T-helper 1 cell (primary cell): ENCODE results near the gene AKIRIN2.

Experiments
- DNase-seq, 5 donors: peaks; one replicate each; pipeline ENCODE4 v3.0.0-alpha.2; 2012 to 2020

The AKIRIN2 gene

DNA sequence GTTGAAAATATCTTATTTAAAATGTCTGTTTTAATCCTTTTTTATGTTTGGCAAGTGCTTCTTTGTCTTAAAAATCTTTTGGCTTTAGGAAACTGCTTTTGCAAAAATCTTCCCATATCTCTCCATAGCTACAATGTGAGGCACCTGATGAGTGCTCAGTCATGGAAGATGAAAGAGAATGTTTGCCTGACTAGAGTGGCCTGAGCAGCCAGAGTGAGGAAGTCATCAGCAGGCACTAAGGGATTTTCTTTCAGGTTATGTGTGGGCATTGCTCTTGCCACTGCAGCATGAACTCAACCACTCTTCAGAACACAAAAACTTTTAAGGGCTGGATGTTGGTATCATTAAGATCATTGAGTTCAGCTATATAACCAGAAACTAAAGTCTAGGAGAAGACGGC lies 47.9 kb downstream of the AKIRIN2 start:
- no peak for DNase-seq

DNA sequence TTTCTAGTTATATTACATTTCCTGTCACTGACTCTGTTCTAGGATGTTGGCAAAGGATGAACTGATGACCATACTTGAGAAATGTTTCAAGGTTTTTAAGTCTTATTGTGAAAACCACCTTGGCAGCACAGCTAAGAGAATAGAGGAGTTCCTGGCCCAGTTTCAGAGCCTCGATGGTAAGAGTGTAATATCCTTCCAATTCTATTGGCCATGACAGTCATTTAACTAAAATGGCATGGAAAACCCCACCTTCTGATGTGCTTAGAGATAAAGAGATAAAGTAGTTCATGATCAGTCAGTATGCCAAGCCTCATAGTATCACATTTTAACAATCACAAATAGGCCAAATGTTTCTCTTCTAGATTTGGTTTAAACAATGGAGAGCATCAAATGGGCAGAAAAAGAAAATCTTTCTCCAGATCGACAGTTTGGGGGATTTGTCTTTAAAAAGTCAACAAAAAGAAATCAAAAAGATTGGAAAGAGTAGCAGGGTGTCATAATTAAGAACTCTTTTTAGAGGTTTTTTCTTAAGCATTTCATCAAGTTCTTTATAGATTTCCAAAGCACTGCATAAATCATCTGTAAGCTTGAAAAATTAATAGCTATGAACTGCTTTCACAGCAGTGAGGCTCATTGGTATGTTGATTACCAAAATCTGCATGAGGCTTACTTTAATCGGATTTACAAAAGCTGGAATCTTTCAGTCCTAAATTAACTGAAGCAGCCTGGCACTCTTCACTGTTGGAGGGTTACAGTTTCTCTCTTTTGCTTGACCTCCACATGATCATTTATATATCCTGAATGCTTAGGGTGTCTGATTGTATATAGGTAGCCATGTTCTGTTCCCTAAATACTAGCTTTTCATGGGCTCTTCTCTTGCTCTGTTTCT lies 48.7 kb downstream of the AKIRIN2 start:
- peak in 1 of 5 donors; percentile 50 for DNase-seq

DNA sequence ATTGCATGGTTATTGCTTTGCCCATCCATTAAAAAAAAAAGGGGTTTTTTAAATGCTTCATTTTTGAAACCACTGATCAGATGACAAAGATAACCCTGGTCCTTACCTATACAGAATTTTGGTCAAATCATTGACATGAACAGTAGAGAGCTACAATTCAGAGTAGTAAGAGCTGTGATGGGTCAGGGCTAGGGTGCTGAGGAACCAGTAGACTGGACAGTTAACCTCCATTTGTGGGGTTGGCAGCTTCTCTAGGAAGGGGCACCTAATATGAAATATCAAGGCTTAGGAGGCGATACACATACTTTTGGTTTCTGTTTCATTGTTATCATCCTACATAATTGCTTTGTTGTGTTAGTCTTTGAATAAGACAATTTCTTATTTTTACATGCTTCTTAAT lies 57.0 kb downstream of the AKIRIN2 start:
- DNase-seq, result peak in 1 of 5 donors; percentile 34

DNA sequence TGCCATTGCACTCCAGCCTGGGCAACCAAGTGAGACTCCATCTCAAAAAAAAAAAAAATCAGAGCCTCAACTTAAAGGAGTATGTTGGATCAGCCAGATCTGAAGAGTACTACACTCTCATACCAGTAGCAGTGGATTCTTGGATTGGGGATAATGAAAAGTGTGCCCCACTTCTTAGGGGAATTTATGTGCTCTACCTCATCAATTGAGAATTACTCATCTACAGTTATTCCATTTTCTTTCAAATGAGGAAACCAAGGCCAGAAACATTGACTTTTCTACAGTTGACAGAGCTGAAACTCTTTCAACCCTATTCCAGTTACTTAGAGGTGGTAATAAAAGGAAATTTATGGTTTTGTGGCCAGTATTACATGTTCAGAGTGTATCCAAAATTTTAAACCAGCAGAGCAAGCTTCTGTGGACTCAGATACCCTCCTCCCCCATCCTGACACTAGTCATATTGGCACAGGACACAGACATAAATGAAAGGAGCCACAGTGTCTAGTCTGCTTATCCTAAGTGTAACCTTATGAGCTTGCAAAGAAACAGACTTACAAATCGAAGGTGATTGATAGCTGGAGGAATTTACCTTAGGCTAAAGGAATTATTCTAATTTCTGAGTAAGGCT lies 60.9 kb downstream of the AKIRIN2 start:
- peak in 1 of 5 donors; percentile 24 for DNase-seq

DNA sequence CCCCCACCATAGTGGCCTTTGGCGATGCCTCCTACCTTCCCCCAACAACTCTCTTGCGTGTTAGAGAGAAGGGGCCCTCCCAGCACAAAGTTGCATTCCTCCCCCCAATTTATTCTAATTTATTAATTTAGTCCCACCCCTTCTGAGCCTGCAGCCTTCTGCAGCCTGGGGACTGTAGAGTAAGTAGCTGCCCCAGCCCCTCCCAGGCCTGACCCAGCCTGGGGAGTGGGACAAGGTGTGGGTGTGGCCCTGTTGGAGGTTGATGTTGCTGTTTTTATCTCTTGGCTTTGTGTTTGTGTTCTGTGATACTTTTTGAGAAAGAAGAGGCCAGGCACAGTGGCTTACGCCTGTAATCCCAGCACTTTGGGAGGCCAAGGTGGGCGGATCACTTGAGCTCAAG lies 62.7 kb downstream of the AKIRIN2 start:
- no peak for DNase-seq

DNA sequence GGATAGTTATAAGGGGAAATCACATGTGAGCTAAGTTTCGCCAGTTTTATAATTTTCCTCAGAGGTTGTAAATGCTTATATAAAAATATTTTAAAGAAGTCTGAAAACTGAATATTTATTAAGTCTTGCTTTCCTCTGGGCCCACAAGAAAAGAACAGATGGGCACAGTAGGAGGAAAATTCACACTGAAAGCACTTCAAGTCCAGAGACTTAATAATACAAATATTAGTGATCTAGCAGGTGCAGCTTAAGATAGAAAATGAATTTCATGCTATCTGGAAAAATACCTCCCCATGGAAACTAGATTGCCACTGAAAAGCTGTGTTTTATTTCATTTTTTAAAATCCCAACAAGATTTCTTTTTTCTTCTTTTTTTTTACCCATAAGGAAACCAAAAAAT lies 64.9 kb downstream of the AKIRIN2 start:
- no peak for DNase-seq

DNA sequence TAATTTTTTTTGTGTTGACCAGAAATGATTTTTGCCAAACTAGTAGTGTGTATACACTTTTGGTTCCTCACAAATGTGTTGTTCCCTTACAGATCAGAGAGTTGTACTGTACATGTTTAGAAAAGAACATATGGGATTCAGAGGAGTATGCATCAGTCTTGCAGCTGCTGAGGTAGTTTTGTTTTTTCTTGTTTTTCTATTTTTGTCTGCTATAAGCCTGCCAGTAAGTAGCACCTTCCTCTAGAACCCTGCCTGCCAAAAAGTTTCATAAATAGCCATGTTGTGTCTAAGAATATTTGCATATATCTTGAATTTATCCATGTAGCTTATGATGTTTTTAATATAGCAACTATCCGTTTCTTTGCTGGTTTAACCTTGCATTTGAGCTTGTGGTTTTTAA lies 65.7 kb downstream of the AKIRIN2 start:
- no peak for DNase-seq

DNA sequence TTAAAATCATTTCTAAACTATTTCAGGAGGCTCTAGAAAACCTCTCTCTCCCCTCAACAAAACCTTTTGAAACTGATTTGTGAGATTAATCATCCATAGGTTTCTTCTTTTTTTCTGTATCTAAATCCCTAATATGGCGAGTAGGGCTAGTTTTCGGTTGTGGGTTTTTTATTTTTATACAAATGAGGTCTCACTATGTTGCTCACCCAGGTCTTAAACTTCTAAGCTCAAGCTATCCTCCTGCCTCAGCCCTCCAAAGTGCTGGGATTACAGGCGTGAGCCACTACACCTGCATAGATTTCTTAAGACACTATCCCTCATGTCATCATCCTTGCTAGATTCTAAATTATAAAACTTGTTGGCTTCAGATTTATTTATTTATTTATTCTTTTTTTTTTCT lies 68.2 kb downstream of the AKIRIN2 start:
- DNase-seq, result no peak

DNA sequence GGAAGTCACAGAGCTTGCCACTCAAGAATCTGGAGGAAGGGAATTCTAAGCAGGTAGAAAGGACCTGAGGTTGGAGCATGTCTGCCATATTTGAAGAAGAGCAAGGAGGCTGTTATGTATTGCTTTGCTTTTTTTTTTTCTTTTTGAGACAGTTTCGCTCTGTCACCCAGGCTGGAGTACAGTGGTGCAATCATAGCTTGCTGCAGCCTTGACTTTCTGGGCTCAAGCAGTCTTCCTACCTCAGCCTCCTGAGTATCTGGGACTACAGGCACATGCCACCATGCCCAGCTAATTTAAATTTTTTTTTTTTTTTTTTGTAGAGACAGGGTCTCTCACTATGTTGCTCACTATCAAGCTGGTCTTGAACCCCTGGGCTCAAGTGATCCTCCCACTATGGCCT lies 71.3 kb downstream of the AKIRIN2 start:
- DNase-seq, result no peak

DNA sequence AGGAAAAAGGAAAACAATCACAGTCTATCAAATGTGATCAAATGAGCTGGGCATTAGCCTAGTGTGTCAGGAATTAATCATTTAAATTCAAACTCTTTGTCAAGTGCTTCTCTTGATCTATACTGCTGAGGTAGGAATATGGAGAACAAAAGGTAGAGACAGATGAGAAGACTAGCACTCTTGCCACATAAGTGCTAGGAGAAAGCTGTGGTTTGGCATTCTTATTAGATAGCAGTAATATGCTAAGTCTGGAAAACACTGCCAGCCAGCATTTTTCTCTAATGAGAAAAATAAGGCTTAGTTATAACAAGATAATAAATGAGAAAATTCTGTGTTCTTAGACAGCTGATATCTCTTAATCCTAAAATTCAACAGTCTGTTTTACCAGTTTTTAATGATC lies 73.2 kb downstream of the AKIRIN2 start:
- no peak for DNase-seq

DNA sequence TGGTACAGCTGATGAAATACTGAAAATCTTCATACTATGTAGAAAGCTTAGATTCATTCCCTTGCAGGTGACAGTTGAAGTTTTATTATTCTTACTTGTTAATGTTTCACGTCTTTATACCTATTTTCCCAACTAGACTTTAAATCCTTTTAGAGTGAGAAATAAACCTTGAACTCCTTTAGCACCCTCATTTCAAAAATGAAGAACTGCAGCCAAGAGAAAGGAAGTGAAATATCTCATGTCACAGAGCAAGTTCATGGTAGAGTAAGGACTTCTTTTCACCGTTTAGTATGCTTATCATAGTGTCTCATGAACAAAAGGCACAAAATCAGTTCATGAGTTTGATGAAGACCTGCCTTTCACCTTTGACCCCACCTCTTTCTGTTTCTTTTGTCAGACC lies 73.6 kb downstream of the AKIRIN2 start:
- DNase-seq, result no peak
